A549 (cell line): ENCODE data around the gene CNTNAP5. TPM values are rescaled to one million over a fixed set of nuclear protein-coding genes. Genes with fewer than 3 reads are reported as not detected.

ENCODE experiments used
- ATAC-seq, 2 experiments: fragments of 200-7000 bp in 1 of 2; fragments of >200 bp in 1 of 2; cut with Nextera tagmentation in 1 of 2; cut with Tn5 transposase in 1 of 2; 3 replicates each; pipeline versions ENCODE4 v1.8.0 to v1.9.1; 2018 to 2020; ENCODE audit warnings: mild to moderate bottlenecking in 1 of 2, moderate library complexity in 1 of 2
- CTCF ChIA-PET: fragments of 300-600 bp; sonication (Branson Sonifier 250); formaldehyde crosslinking; extraction: SDS; loops from one replicate; lab custom pipeline; 2021; ENCODE audit warnings: antibody characterized with exemption, inconsistent platforms; lab: Yijun Ruan, JAX
- POLR2A ChIA-PET: fragments of 350-600 bp; formaldehyde crosslinking; extraction: SDS; loops from one replicate; lab custom pipeline; 2021; ENCODE audit warnings: antibody characterized with exemption, inconsistent platforms; lab: Yijun Ruan, JAX
- DNase-seq, 2 experiments: peaks; one replicate each; pipeline versions ENCODE4 v3.0.0 to v3.0.0-alpha.2; 2011 to 2016; ENCODE audit warnings: low read depth in 1 of 2, low spot score in 1 of 2
- FAIRE-seq: peaks from 2 replicates; lab custom pipeline; 2011; peaks lifted over from hg19 to GRCh38; lab: Jason Lieb, UNC
- H3K27ac ChIP-seq, 2 experiments: fragments of >200 bp; sonication (Bioruptor Twin); formaldehyde crosslinking; 3 replicates each; pipeline ENCODE4 v1.5.1; 2016 to 2017
- H3K4me1 ChIP-seq: fragments of >200 bp; sonication (Bioruptor Twin); formaldehyde crosslinking; 3 replicates; pipeline ENCODE4 v1.6.1; 2016
- H3K4me2 ChIP-seq: fragments of >200 bp; sonication (Bioruptor Twin); formaldehyde crosslinking; 3 replicates; pipeline ENCODE4 v1.6.1; 2016
- H3K4me3 ChIP-seq: fragments of >200 bp; sonication (Bioruptor Twin); formaldehyde crosslinking; 3 replicates; pipeline ENCODE4 v1.5.1; 2016
- H3K9me3 ChIP-seq: fragments of >200 bp; sonication (Bioruptor Twin); formaldehyde crosslinking; 3 replicates; pipeline ENCODE4 v1.6.1; 2016
- ATOH8 ChIP-seq: fragments of 250-450 bp; sonication (Bioruptor Pico); IDR thresholded peaks from 2 replicates; pipeline ENCODE4 v1.5.0; 2020; ENCODE audit warnings: low read depth, mild to moderate bottlenecking, moderate library complexity
- CHD2 ChIP-seq: fragments of 150-350 bp; IDR thresholded peaks from 2 replicates; pipeline ENCODE4 v1.6.1; 2014; ENCODE audit warnings: low read length; ENCODE audit not compliant: partially characterized antibody
- EHF ChIP-seq: fragments of 250-450 bp; sonication (Bioruptor Pico); IDR thresholded peaks from 2 replicates; pipeline ENCODE4 v1.5.0; 2020; ENCODE audit warnings: mild to moderate bottlenecking
- EHMT2 ChIP-seq: fragments of 200-600 bp; sonication (generic); IDR thresholded peaks from 2 replicates; pipeline ENCODE4 v1.6.1; 2016; ENCODE audit warnings: antibody characterized with exemption, low read depth, mild to moderate bottlenecking, moderate library complexity
- EP300 ChIP-seq, 2 experiments: fragments of >200 bp; sonication (Bioruptor Twin); formaldehyde crosslinking; IDR thresholded peaks; 2 replicates in 1 of 2; 3 replicates in 1 of 2; pipeline ENCODE4 v1.6.1; 2016 to 2017
- ESRRA ChIP-seq: fragments of 150-350 bp; IDR thresholded peaks from 2 replicates; pipeline ENCODE4 v1.6.1; 2014; ENCODE audit warnings: mild to moderate bottlenecking, low read length, borderline replicate concordance
- FOSB ChIP-seq: fragments of 250-450 bp; sonication (Bioruptor Pico); IDR thresholded peaks from 2 replicates; pipeline ENCODE4 v1.5.0; 2020; ENCODE audit warnings: mild to moderate bottlenecking, moderate library complexity
- FOXS1 ChIP-seq: fragments of 250-450 bp; sonication (Bioruptor Pico); IDR thresholded peaks from 2 replicates; pipeline ENCODE4 v1.5.0; 2020; ENCODE audit warnings: mild to moderate bottlenecking, moderate library complexity
- HDAC2 ChIP-seq: fragments of 200-600 bp; sonication (generic); IDR thresholded peaks from 2 replicates; pipeline ENCODE4 v1.6.1; 2016
- HEYL ChIP-seq: fragments of 250-450 bp; sonication (Bioruptor Pico); IDR thresholded peaks from 2 replicates; pipeline ENCODE4 v1.8.0; 2021; ENCODE audit warnings: mild to moderate bottlenecking, moderate library complexity
- HOXA7 ChIP-seq: fragments of 250-450 bp; sonication (Bioruptor Pico); IDR thresholded peaks from 2 replicates; pipeline ENCODE4 v1.5.0; 2020; ENCODE audit warnings: mild to moderate bottlenecking, moderate library complexity
- HOXB13 ChIP-seq: fragments of 250-450 bp; sonication (Bioruptor Pico); IDR thresholded peaks from 2 replicates; pipeline ENCODE4 v1.5.0; 2020; ENCODE audit warnings: low read depth, mild to moderate bottlenecking, moderate library complexity
- KDM1A ChIP-seq: fragments of 200-600 bp; sonication (generic); IDR thresholded peaks from 2 replicates; pipeline ENCODE4 v1.6.1; 2016; ENCODE audit warnings: low read depth, mild to moderate bottlenecking
- KDM5A ChIP-seq: fragments of 200-600 bp; sonication (generic); IDR thresholded peaks from 2 replicates; pipeline ENCODE4 v1.6.1; 2016; ENCODE audit warnings: antibody characterized with exemption, mild to moderate bottlenecking
- MAFK ChIP-seq: fragments of 450-650 bp; IDR thresholded peaks from 2 replicates; pipeline ENCODE4 v1.6.1; 2014; ENCODE audit not compliant: partially characterized antibody
- MYC ChIP-seq: IDR thresholded peaks from 2 replicates; pipeline ENCODE4 v1.6.1; 2012; ENCODE audit warnings: mild to moderate bottlenecking, inconsistent platforms, low read length, improper control_type of control experiment, borderline replicate concordance
- NPAS2 ChIP-seq: fragments of 250-450 bp; sonication (Bioruptor Pico); IDR thresholded peaks from 2 replicates; pipeline ENCODE4 v1.8.0; 2022; ENCODE audit warnings: mild to moderate bottlenecking, moderate library complexity, borderline replicate concordance
- PBX3 ChIP-seq: IDR thresholded peaks from 2 replicates; pipeline ENCODE4 v1.6.1; 2012
- POLR2A ChIP-seq: IDR thresholded peaks from 2 replicates; pipeline ENCODE4 v1.6.1; 2012; ENCODE audit warnings: mild to moderate bottlenecking, low read length
- POLR2AphosphoS2 ChIP-seq: conservative IDR thresholded peaks from 2 replicates; pipeline ENCODE4 v1.6.1; 2012; ENCODE audit warnings: low read length, improper control_type of control experiment, inconsistent platforms
- RAD21 ChIP-seq, 2 experiments: fragments of >200 bp in 1 of 2; sonication (Bioruptor Twin) in 1 of 2; formaldehyde crosslinking in 1 of 2; IDR thresholded peaks in 1 of 2; conservative IDR thresholded peaks in 1 of 2; 2 replicates in 1 of 2; 3 replicates in 1 of 2; pipeline ENCODE4 v1.6.1; 2012 to 2018; ENCODE audit warnings: inconsistent platforms in 1 of 2
- REST ChIP-seq: fragments of 200-600 bp; sonication (generic); IDR thresholded peaks from 2 replicates; pipeline ENCODE4 v1.6.1; 2016; ENCODE audit warnings: antibody characterized with exemption, mild to moderate bottlenecking, moderate library complexity
- TP53 ChIP-seq: fragments of 250-450 bp; sonication (Bioruptor Pico); IDR thresholded peaks from 2 replicates; pipeline ENCODE4 v1.5.0; 2021; ENCODE audit warnings: mild to moderate bottlenecking, moderate library complexity
- USF2 ChIP-seq: fragments of 450-650 bp; IDR thresholded peaks from 2 replicates; pipeline ENCODE4 v1.6.1; 2014; ENCODE audit warnings: antibody characterized with exemption
- ZNF302 ChIP-seq: fragments of 250-450 bp; sonication (Bioruptor Pico); IDR thresholded peaks from 2 replicates; pipeline ENCODE4 v1.9.0; 2021; ENCODE audit warnings: inconsistent platforms, mild to moderate bottlenecking, moderate library complexity
- WGBS: methylation state at CpG from one replicate; pipeline ENCODE4 v1.1.6; 2017; ENCODE audit errors: missing lambda C conversion rate; 5-methylcytosine and 5-hydroxymethylcytosine counted together
- polyA plus RNA-seq, 4 experiments: library from polyadenylated mRNA; depleted of rRNA in 3 of 4; stranded (reverse); fragments of >200 nt; fragmentation: RNase III in 1 of 4; extraction: RNeasy Plus Mini Kit Qiagen cat#74134 plus additional on column Dnase treatment in 1 of 4; gene quantifications; 2 replicates in 3 of 4; 3 replicates in 1 of 4; pipeline ENCODE4 v1.2.3, GENCODE V29; 2011 to 2017

CNTNAP5 gene
- polyA plus RNA-seq, 2 of the 4 experiments (the other 2 are of a cell fraction), result not detected

GRCh38 chr2:124046332-124046731 is 21.2 kb downstream of the CNTNAP5 start:
- H3K27ac ChIP-seq, result no peak overlapping the region
- no peaks in the 10 kb centered on the region for H3K9me3 ChIP-seq
- no peak overlapping the region for H3K4me2 ChIP-seq
- FAIRE-seq (no peak), DNase-seq (no peak), ATAC-seq (no peak)
- WGBS, result 1% methylated on average over 3 of the region's 3 CpGs
- no peaks in the 10 kb centered on the region for H3K4me1 ChIP-seq
- ChIA-PET CTCF (no interaction called here), POLR2A (no interaction called here)
- no peak for TF ChIP-seq ZNF302 (CRISPR knock-in tag)
- no peak for TF ChIP-seq FOSB (CRISPR knock-in tag)
- TF ChIP-seq ATOH8, result no peak
- no peak for TF ChIP-seq REST
- no peak for TF ChIP-seq POLR2A
- TF ChIP-seq HDAC2, result no peak
- no peak for TF ChIP-seq FOXS1 (CRISPR knock-in tag)
- no peak for TF ChIP-seq EHF (CRISPR knock-in tag)
- no peak for TF ChIP-seq MYC
- no peak for TF ChIP-seq EHMT2
- no peak for TF ChIP-seq POLR2AphosphoS2
- H3K4me3 ChIP-seq, result no peak overlapping the region

GRCh38 chr2:124048102-124048501 is 23.0 kb downstream of the CNTNAP5 start:
- FAIRE-seq, result no peak
- TF ChIP-seq ESRRA, result no peak
- no peak for TF ChIP-seq PBX3
- TF ChIP-seq KDM1A, result no peak
- TF ChIP-seq REST, result no peak
- TF ChIP-seq KDM5A, result no peak
- TF ChIP-seq CHD2, result no peak
- no peak for TF ChIP-seq TP53 (CRISPR knock-in tag)
- TF ChIP-seq HOXB13, result no peak
- no peak for TF ChIP-seq NPAS2 (CRISPR knock-in tag)
- no peak for TF ChIP-seq USF2
- TF ChIP-seq HOXA7, result no peak
- TF ChIP-seq HEYL (CRISPR knock-in tag), result no peak
- no peak for TF ChIP-seq MAFK
- no peak for TF ChIP-seq HDAC2
- TF ChIP-seq RAD21 (conservative IDR thresholded peaks at IDR 0.05 in 1 of 2, IDR thresholded peaks at IDR 0.05 in 1 of 2), result no peak
- TF ChIP-seq EP300 (IDR thresholded peaks at IDR 0.05), result no peak
- ChIA-PET POLR2A (no interaction called here), CTCF (no interaction called here)
- DNase-seq, result no peak
- Histone ChIP-seq H3K27ac (no peak overlapping the region), H3K4me1 (no peaks in the 10 kb centered on the region), H3K9me3 (no peaks in the 10 kb centered on the region), H3K4me3 (no peak overlapping the region), H3K4me2 (no peak overlapping the region)
- ATAC-seq, result no peak
- 0% methylated on average over 2 of the region's 2 CpGs for WGBS
